Tibial nerve (tissue), 3 donors: ENCODE results near the gene ARSG.

Experiments
- POLR2A ChIP-seq, 2 donors: fragments of 450-650 bp; IDR thresholded peaks; one replicate each; pipeline ENCODE4 v1.6.1; 2017; ENCODE audit warnings: antibody characterized with exemption in 2 of 2, mild to moderate bottlenecking in 2 of 2, moderate library complexity in 2 of 2
- TF ChIP-seq, protein P1 (sequence below), 5 experiments: fragments of 200-600 bp in 3 of 5; fragments of 450-650 bp in 2 of 5; sonication (generic) in 3 of 5; IDR thresholded peaks; one replicate each; pipeline ENCODE4 v1.5.1; 2016 to 2019; ENCODE audit warnings: antibody characterized with exemption in 5 of 5, mild to moderate bottlenecking in 3 of 5, moderate library complexity in 2 of 5

DNA sequence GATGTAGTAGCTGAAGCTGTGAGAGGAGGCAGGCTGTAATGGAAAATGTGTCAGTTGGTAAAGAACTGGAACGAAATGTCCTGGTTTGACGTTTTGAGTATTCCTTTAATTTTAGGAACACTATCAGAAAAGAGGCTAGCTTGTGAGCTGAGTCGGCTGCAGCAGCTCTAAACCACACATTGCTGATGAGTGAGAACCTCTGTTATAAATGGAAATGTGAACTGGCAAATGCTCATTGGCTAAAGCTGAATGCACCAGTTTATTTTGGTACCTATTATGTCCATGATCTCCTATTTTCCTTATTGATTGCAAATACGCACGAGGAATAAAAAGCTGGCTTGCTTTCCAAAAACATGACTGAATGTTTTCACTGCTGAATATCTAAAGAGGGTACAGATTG lies 177.0 kb downstream of the ARSG start:
- TF ChIP-seq, protein P1, sequence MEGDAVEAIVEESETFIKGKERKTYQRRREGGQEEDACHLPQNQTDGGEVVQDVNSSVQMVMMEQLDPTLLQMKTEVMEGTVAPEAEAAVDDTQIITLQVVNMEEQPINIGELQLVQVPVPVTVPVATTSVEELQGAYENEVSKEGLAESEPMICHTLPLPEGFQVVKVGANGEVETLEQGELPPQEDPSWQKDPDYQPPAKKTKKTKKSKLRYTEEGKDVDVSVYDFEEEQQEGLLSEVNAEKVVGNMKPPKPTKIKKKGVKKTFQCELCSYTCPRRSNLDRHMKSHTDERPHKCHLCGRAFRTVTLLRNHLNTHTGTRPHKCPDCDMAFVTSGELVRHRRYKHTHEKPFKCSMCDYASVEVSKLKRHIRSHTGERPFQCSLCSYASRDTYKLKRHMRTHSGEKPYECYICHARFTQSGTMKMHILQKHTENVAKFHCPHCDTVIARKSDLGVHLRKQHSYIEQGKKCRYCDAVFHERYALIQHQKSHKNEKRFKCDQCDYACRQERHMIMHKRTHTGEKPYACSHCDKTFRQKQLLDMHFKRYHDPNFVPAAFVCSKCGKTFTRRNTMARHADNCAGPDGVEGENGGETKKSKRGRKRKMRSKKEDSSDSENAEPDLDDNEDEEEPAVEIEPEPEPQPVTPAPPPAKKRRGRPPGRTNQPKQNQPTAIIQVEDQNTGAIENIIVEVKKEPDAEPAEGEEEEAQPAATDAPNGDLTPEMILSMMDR (IDR thresholded peaks at IDR 0.05) = no peak
- no peak for TF ChIP-seq POLR2A (IDR thresholded peaks at IDR 0.05)
